ENCODE measurements around the gene PPM1H.

Gene PPM1H

DNA sequence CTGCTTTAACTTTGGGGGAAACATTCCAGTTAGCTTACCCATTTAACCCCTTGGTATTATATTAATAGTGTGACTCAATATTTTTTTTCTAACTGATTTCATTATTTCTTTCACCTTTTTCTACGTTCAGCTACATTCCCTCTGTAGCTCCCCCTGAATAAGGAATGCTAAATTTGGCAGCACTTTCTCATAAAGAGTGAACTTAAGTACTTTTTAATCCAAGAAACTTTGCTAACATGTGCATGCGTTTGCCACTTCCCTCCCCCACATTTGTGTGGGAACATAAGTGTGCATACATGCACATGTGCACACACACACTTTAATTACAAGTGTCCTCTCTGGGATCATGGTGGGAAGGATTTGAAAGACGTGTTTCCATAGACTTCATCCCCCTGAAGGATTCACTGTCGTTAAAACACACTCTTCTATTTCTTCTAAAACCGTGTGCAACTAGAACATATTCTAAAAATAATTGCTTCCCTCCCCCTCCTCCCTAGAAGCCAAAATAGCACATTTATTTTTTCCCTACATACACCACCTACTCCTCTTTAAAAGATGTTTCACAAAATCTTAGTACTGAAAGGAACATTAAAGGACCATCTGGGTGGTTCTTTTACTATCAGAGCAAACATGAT lies 142.6 kb downstream of the PPM1H start:
- DNase-seq, result no peak

DNA sequence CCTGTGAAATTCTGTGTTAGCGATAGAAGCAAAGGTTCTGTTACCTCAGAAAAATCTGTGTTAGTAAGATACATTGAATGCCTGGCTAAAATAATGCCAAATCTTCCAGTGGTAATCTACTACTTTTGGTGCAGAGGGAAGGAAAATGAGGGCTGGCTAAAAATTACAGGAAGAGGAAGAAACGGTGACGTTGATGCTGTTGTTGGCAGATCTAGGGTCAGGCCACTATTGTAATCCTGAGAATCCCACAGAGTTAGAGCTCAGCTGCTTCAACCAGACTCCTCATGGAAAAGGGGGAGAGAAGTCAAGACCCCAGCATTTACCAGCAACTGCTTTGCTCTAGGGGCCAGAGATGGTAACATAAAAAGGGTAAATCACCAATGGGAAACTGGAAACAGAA lies 145.1 kb downstream of the PPM1H start:
- DNase-seq, result no peak

DNA sequence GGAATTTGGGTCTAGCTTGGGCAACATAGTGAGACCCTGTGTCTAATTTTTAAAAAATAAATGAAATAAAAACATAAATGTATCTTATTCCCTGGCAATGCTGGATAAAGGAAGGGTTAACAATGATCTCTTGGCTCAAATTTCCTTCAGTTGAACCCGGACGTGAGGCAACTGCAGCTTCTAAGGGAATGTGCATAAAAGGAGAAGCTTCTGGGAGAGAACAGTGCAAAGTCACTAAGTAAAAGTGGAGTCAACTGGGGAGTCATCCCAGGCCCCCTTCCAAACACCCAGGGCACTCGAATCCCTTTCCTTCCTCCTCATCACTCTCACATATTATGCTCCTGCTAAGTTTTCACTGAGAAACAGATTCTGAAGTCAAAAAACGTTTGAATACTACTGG lies 147.3 kb downstream of the PPM1H start:
- DNase-seq, result no peak

GRCh38 chr12:62787023-62787422 lies 147.9 kb downstream of the PPM1H start:
- no peak for DNase-seq

- DNase-seq, result no peak
Measured at GRCh38 chr12:62785941-62786559, 148.9 kb downstream of the PPM1H start.

GRCh38 chr12:62784576-62784975 lies 150.4 kb downstream of the PPM1H start:
- no peak for DNase-seq

DNA sequence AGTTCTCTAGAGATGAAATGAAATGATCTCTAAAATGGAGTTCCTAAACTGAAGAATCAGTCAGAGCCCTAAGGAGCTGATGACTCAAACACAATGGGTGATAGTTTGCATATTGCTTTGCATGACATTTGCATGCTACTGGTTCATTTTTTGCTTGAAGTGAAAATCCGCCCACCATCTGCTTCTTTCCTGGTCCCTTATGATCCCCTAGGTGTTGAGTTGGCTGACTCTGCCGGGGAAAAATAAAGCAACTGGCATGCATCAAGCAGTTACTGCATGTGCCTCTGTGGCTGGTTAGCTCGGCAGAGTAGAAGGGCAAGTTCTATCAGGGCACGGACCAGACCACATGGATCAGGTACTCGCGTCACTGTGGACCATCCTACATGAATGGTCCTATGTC lies 151.1 kb downstream of the PPM1H start:
- DNase-seq, result no peak

- no peak for DNase-seq
Measured at GRCh38 chr12:62781136-62781880, 153.6 kb downstream of the PPM1H start.

- DNase-seq, result no peak
Measured at GRCh38 chr12:62779488-62779887, 155.5 kb downstream of the PPM1H start.

DNA sequence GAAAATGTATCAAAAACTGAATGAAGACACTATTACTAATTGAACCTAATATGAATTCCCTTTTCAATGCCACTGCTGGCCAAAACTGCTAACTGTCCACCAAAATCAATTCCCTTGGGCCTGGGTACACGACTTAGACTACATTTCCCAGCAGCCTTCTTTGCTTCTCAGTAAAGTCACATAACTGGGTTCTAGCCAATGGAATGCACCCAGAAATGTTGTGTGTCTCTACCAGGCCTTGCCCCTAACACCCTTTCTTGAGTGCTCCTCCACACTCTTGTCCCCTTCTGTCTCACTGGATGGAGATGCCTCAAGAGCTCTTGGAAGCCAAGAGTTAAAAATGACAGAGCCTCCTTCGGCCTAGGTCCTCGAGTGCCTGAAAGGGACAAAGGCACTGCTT lies 156.8 kb downstream of the PPM1H start:
- DNase-seq, result no peak

DNA sequence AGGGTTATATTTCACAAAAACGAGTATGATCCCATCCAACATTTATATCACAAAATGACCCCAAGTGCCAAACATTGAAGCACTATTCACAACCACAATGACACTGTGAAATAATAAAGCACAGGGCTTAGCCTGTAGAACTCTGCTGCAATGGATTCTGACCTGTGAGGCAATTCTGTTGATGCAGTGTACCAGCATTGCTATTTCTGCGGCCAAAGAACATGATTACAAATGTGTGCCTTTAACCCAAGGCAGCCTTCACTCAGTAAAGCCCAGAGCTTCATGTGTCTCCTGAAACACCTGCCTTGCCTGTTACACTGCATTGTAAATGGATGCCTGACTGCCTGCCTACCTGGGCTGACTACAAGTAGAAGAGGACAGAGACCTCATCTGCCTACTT lies 158.0 kb downstream of the PPM1H start:
- DNase-seq, result no peak

DNA sequence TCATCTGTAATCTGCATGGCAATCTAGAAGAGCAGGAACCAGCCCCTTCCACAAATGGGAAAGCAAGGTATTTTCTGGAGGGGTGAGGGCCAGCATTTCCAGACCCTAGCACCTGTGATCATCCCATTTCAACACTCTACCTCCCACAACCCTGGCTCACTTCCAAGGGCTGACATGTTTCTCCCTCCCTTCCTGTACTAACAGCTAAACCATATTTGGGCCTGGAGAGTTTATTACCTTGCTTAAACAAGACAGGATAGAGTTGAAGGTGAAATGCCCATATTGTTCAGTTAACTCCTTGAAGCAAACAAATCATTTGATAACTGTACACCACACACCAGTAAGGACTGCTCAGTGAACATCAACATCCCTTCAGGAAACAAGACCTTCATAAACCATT lies 158.4 kb downstream of the PPM1H start:
- DNase-seq, result no peak

DNA sequence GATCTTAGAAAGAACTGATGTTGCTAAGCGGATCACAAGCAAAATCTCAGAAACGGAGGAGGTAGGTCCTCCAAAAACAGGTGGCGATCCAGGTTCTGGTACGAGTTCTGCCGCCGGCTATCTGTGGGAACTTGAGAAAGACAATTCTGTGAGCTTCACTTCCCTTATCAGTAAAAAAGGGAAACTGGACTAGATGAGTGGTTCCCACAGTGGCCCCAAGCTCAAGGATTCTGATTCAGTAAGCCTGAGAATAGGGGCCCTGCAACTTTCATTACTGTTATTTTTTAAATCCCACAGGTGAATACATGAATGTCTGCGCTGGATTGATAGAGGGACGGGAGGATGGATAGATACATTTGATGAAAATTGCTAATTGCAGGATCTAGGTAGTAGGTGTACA lies 160.2 kb downstream of the PPM1H start:
- no peak for DNase-seq

- no peak for DNase-seq
Measured at GRCh38 chr12:62772416-62772955, 162.5 kb downstream of the PPM1H start.

GRCh38 chr12:62771828-62772227 lies 163.1 kb downstream of the PPM1H start:
- no peak for DNase-seq

- DNase-seq, result no peak
Measured at GRCh38 chr12:62770381-62770780, 164.6 kb downstream of the PPM1H start.

GRCh38 chr12:62769076-62769619 lies 165.8 kb downstream of the PPM1H start:
- no peak for DNase-seq

DNA sequence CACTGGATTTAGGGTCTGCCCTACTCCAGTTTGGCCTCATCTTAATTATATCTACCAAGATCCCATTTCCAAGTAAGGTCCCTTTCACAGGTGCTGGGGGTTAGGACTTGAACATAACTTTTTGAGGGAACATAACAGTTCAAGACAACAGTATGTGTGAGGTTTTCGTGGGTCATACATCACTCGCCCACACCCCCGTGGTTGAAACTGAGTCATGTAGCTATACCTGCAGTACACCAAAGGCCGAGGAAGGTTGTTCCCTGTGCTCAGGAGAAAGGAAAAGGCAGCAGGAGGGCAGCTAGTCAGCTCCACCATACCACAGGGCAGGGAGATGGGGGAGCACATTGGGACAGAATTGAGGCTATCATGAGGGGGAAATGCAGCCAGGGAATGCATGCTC lies 167.0 kb downstream of the PPM1H start:
- no peak for DNase-seq

GRCh38 chr12:62767496-62767895 lies 167.5 kb downstream of the PPM1H start:
- no peak for DNase-seq

DNA sequence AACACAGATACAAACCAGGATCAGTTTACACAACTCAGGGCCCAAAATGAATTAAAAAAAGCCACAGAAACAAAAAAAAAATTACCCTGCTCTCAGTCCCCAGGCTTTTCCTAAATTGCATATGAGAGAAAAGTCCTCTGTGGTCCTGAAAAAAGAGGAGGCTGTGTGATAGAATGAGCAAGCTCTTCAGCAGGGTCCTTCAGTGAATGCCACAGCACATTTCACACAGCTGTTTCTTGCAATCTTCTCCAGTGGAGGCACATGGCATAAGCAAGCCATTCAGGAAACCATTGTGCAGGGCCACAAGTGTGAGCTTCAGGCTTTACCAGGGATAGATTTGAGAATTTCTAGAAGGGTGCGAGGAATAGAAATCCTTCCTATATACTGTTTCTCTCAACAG lies 168.5 kb downstream of the PPM1H start:
- DNase-seq, result no peak

- DNase-seq, result no peak
Measured at GRCh38 chr12:62763861-62764645, 170.9 kb downstream of the PPM1H start.

DNA sequence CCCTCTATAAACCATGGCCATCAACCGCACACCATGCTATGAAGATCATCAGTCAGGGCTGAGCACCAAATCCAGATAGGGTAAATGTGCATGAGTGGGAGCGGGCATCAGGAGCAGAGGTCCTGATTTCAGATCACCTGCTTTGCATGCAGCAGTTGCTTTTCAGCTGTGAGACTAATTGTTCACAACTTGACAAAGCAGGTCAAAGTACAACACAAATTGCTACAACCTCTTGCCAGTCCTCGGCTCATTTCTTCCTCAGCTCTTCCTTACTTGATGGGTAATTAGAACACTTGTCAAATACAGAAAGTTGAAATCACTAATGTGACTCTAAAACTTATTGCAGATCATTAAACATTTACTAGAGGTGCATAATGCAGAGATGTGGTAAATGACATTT lies 171.6 kb downstream of the PPM1H start:
- no peak for DNase-seq

GRCh38 chr12:62762645-62763044 lies 172.3 kb downstream of the PPM1H start:
- no peak for DNase-seq

Measured in NCI-H2107 (cell line).